ENCODE data around the gene CLTC.

DNA sequence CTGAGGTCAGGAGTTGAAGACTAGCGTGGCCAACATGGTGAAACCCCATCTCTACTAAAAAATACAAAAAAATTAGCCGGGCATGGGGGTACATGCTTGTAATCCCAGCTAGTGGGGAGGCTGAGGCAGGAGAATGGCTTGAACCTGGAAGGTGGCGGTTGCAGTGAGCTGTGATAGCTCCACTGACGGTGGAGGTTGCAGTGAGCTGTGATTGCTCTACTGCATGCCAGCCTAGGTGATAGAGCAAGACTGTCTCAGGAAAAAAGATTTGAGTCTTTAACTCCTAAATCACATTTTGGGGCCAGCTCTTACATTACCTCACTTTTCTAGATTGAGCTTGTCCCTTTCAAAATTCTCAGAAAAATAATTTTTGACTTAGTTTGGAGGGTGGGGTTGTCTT is 102.9 kb downstream of the CLTC start:
- TF ChIP-seq, protein P1, sequence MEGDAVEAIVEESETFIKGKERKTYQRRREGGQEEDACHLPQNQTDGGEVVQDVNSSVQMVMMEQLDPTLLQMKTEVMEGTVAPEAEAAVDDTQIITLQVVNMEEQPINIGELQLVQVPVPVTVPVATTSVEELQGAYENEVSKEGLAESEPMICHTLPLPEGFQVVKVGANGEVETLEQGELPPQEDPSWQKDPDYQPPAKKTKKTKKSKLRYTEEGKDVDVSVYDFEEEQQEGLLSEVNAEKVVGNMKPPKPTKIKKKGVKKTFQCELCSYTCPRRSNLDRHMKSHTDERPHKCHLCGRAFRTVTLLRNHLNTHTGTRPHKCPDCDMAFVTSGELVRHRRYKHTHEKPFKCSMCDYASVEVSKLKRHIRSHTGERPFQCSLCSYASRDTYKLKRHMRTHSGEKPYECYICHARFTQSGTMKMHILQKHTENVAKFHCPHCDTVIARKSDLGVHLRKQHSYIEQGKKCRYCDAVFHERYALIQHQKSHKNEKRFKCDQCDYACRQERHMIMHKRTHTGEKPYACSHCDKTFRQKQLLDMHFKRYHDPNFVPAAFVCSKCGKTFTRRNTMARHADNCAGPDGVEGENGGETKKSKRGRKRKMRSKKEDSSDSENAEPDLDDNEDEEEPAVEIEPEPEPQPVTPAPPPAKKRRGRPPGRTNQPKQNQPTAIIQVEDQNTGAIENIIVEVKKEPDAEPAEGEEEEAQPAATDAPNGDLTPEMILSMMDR (IDR thresholded peaks at IDR 0.05) = no peak
- TF ChIP-seq ZFX (IDR thresholded peaks at IDR 0.05; ENCODE audit: borderline replicate concordance) = no peak

All from 22Rv1 (cell line).